NCI-H526 (cell line): ENCODE results near the gene GPX7.
"Not testable (repeated sequence)": the region's sequence is repeated elsewhere in the genome, so short reads cannot be mapped to it uniquely, and the experiment has no call there.

Source experiments
- DNase-seq, 2 experiments: peaks; one replicate each; lab custom pipeline; 2025; lab: John Stamatoyannopoulos, UW

Gene GPX7

DNA sequence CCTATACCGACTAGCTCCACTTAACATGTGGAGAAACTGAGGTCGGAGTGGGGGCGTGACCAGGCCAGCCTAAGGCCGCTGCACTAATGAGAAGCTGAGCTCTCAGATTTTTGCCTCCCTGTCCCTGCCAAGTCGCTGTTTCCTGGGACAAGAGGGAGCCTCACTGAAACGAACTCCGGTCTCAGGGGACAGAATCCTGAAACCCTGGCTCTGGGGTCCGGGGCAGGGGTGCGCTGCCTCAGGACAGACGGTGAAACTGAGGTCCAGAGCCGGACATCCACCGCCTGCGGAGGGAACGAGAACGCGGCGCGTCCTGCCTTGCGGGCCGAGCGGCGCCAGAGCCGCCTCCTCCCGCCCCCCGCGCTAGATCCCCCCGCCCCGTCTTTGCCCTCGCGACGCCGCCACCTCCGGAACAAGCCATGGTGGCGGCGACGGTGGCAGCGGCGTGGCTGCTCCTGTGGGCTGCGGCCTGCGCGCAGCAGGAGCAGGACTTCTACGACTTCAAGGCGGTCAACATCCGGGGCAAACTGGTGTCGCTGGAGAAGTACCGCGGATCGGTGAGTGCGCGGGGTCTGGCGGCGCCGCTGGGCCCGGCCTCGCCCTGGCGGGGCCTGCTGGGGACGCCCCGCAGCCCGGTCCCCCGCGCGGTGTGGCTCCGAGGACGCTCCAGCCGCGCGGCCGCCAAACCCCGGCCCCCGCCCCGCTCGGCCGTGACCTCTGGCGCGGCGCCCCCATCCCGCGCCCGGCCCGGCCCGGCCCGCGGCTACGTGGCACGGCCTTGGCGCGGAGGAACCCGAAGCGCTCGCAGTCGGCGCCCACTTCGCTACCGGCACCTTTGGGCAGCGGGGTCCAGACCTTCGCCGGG lies at the start of gene GPX7:
Gene GPX7, plus strand, starts transcription at position 381 of the 865 bp plus-strand sequence. Its CDS starts 39 bp downstream, at position 420.
- peak in 1 of 2 experiments; percentile 39 for DNase-seq

DNA sequence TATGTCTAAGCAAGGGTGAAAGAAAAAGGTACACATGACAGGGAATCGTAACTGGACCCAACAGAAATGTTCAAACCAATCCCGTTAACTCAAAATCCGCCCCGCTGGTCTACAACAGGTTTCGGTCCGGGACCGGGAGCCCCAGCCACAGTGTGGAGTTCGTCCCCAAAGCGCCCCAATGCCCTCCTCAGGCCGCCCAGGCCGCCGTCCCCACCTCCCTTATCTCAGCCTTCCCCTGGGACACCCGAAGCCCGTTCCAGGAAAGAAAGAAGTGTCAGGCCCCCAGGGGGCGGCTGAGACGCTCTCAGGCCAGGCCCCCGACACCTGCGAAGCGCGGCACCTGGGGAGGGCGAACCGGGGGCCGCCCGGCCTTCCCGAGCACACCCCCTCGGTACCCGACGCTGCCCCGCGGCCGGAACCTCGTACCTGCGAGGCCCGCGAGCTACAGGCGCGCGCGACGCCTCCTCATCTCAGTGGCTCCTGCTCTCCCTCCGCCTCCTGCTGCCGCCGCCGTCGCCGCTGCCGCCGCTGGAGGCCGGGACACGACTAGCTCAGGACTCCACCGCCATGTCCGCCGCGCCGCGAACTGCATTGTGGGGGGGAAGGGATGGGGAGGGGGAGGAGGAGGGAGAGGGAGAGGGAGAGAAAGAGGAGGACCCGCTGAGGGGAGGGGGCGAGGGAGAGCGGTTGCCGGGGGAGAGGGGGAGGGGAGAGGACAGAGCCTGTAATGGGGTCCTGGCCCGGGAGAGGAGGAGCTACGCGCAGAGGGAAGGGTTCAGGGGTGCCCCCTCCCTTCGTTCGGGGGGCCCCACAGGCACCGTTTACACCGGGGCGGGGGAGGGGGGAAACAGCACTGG lies 49.4 kb upstream of the GPX7 start, which contains the start of gene TUT4:
Gene TUT4, minus strand, starts transcription at position 588 of the 857 bp plus-strand sequence. CDS start 26,812 bp downstream, outside the sequence.
- DNase-seq = peak; percentile 89 to 94

DNA sequence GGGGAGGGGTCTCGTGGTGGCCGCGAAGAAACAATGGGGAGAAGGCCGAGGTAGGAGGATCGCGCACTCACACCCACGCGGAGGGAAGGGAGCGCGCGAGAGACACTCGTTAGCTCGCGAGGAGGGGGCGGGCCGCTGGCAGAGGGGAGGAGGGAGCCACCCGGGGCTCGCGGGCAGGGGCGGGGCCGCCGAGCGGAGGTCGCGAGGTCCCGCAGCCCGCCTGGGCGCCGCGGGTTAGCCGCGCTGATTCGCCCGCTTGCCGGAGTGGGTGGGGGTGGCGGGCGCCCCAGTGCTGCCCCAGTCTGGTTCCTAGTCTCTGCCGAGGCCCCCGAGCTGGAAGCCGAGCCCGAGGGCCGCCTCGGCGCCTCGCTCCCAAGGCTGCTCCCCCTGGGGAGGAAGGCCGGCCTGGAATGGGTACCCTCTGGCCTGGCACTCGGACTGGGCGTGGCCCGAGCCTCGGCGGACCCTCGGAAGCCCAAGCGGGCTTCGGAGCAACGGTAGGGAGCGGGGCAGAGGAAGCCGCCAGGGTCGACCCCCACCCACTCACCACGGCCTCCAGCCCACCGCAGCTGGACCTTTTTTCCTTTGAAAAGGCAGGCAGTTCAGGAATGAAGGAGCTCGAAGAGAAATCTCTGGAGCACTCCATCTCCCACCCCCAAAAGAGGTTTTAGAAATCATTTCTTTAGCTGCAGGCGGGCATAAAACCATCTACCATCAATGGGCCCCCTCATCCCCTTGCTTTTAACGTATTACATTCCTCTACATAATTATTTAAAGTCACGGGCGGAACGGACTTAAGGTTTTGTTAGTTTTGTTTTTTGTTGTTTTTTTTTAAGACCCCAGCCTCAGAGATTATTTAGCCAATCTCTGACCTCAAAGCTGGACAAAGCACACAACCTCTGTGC lies 48.6 kb upstream of the GPX7 start:
- DNase-seq = peak; percentile 71 to 93

DNA sequence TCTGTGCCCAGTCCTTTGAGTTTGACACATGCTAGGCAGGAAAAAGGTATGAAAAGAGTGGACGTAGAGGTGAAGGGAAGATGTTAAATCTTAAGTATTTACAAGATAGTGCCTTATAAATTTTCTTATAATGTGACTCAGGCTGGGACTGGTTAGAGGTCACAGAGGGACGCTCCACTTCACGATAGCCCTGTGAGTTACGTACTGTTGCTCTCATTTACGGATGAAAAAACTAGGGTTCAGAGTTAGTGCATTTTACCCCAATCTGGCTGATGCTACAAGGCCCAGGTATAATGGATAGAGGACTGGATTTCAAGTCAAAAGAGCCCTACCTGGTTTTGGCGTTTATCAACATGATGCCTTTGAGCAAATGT lies 47.9 kb upstream of the GPX7 start:
- DNase-seq = no peak

DNA sequence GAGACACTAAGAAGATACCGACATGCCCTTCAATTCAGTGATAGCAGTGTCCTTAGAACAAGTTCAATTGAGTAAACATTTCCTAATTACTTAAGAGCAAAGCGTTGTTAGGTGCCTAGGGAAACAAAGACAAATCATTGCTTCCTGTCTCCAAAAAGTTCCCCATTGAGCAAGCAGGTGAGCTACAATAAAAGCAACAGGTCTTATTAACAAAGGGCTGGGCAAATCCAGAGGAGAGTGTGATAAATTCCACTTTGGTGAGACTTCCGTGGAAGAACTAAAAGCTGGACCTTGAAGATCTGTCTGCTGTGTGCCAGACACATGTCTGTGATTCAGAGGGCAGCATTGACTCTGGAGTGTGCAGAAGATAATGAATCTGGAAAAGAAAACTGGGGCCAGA lies 47.4 kb upstream of the GPX7 start:
- no peak for DNase-seq

DNA sequence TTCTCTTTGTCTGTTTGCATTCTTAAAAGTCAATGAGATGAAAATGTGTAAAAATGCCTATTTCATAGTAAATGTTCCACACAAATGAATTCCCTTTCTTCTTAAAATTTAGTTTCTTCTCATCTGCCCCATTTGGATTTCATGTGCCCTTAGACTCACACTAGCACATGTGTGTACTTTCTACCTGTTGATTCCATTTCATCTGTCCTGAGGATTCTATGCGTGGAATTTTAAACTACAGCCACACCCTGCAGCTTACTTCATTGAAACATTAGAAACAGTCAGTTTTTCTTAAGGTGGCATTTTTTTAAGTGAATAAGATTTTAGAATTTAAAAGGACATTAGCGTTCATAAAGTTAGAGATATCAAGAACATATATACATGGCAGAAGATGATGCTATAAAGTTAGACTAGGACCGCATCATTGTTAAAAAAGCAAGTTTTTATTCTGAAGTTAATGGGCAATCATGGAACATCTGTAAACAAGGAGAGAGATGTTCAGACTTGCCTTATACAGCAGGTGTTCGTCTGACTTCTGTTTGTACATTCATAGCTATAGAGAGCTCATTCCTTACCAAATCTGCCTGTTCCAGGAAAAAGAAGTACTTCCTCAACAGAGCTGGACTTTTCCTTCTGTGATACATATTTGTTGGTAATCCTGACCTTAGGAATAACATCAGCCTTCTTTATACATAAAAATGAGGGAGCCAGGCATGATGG lies 45.4 kb upstream of the GPX7 start:
- DNase-seq = peak in 1 of 2 experiments; percentile 9

DNA sequence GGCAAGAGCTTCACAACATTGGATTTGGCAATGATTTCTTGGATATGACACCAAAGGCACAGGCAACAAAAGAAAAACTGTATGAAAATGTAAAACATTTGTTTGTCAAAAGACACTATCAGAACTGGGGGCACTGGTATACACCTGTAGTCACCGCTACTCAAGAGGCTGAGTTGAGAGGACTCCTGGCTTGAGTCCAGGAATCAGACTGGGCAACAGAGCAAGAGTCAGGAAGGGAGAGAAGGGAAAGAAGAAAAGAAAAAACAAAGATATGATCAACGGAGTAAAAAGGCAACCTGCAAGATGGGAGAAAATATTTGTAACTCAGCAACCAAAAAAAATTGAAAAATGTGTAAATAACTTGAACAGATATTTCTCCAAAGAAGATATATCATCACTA lies 43.2 kb upstream of the GPX7 start:
- DNase-seq = no peak

DNA sequence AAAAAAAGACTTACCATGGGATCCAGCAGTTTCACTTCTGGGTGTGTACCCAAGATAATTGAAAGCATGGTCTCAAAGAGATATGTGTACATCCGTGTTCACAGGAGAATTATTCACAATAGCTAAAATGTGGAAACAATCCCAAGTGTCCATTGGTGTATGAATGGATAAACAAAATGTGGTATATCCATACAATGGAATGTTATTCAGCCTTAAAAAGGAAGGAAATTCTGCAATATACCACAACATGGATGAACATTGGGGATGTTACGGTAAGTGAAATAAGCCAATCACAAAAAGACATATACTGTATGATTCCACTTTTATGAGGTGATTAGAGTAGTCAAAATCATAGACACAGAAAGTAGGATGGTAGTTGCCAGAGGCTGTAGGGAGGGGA lies 42.3 kb upstream of the GPX7 start:
- no peak for DNase-seq

DNA sequence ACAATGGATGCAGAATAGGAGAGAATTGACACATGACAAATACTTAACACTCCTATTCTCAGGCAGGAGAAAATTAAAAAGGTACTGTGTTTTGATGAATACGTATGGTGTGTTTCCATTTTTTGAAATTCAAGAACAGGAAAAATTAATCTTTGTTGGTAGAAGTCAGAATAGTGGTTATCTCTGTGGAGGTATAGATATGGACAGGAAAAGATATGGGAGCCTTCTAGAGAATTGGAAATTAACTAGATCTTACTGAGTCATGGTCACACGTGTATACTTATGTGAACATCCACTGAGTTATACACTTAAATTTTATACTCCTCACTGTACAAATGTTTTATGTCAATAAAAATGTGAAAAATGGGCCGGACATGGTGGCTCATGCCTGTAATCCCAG lies 39.4 kb upstream of the GPX7 start:
- DNase-seq = no peak

DNA sequence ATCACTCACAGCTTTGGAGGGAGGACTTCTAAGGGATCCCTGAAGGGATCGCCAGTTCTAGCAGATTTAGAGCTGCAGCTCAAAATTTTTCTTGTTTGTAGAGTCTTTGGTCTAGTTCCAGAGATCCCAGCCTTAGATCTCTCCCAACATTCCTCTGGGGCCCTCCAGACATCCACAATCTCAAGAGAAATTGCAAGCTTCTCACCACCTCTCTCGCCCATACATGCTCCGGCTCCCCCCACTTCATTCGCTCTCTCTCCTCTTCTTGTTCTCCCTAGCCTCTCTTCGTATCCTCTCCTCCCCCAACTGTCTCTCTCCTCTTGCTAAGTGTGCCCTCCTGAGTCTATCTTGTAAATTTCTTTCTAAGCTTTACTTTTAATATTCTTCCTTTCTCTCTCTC lies 34.2 kb upstream of the GPX7 start:
- DNase-seq = no peak

DNA sequence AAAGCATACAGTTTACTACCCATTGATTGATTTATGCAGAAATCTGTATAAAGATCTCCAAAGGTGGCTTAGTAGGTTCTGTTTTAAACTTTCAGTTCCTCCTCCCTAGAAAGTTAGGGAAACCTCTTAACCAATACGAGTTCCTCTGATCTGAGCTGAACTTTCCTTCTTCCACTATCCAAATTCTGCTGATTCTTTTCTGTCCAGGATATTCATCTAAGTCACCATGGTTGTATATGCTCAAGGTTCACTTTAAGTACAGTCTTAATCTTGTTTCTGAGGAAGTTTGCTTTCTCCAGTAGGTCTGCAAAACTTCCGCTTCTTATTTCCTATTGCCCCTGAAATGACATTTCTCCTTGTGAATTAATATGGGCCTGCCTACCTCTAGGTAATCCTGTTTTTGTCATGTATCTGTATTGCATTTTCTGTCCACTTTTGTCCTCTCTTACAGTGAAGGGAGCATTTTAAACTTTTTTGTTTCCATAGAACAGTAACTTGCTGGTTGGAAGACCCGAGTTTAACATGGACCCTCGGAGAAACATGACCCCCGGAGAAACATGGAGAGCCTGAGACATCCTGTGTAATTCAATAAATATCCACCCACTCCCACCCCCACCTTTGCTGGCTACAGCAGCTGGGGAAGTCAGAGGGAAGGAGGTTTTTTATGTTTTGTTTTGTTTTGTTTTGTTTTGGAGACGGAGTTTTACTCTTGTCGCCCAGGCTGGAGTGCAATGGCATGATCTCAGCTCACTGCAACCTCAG lies 32.5 kb upstream of the GPX7 start:
- DNase-seq = no peak

DNA sequence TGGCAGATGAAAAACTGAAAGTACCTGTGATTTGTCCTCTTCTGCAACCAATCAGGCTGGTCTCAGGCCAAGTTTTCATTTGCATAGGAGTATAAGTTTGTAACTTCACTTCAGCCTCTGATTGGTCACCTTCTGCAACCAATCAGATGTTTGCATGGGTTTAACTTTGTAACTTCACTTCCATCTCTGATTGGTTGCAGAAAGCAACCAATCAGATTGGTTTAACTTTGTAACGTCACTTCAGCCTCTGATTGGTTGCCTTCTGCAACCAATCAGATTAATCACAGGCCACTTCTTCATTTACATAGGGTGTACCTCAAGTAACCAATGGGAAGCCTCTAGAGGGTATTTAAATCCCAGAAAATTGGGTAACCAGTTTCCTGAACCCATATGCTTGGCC lies 30.4 kb upstream of the GPX7 start:
- DNase-seq = no peak

DNA sequence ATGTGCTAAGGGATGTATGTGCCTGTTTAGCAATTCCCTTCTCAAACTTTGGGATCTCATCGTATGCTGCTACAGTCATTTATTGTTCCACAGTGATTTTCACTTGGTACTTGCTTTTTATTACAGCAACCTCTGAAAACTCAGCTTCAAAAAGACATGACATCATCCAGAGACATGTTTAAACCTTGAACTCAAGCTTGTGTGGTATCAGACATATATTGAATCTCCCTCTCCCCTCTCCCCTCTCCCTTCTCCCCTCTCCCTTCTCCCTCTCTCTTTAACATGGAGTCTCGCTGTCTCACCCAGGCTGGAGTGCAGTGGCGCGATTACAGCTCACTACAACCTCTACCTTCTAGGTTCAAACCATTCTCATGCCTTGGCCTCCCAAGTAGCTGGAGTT lies 29.8 kb upstream of the GPX7 start:
- DNase-seq = no peak

DNA sequence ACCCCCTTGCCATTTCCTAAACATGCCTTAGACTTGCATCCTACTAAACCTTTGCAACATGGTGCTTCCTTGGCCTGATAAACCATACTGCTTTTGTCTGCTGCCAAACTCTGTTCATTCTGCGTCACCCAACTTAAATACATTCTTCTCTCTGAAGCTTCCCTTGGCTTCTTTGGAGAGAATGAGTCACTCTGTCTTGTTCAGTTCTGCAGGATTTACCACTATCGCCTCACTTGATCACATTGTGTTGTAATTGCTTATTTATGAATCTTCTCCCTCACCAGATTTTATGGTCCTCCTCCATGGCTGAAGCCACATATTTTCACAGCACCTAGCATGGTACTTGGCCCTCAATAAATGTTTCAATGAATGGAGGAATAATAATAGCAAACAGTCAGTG lies 27.6 kb upstream of the GPX7 start:
- DNase-seq = no peak

DNA sequence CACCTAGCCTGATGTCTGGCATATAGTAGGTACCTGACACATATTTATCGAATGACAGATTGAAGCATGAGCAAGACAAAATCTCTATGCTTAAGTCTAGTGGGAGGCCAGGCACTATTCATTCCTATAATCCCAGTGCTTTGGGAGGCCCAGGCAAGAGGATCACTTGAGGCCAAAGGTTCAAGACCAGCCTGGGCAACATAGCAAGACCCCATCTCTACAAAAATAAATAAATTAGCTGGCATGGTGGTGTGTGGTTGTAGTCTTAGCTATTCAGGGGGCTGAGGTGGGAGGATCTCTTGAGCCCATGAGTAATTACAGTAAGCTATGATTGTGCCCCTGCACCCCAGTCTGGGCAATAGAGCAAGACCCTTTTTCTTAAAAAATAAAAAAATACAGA lies 26.1 kb upstream of the GPX7 start:
- no peak for DNase-seq

DNA sequence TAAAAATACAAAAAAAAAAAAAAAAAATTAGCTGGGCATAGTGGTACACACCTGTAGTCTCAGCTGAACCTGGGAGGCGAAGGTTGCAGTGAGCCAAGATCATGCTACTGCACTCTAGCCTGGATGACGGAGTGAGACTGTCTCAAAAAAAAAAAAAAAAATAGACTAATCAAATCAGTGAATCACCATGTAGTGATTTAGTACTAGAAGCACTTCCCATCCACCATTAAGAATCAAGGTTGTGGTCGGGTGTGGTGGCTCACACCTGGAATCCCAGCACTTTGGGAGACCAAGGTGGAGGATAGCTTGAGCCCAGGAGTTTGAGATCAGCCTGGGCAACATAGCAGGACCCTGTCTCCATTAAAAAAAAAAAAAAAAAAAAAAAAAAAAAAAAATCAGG lies 24.1 kb upstream of the GPX7 start:
- DNase-seq = not testable (repeated sequence)

DNA sequence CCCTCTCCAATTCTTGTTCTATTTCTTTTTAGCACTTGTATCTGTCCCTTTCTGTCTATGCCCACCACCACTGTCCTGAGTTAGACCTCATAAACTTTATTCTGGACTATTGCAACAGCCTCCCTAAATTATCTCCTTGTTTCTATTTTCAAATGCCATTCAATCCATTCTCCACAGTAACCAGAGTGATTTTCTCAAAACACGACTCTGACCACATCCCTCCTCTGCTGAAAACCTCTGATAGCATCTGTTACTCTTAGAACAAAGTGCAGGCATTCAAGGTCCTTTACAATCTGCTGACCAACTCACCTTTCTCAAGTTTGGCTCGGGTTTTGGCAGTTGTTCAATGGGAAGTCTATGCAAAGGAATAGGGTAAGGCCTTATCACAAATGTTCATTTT lies 22.8 kb upstream of the GPX7 start:
- no peak for DNase-seq

DNA sequence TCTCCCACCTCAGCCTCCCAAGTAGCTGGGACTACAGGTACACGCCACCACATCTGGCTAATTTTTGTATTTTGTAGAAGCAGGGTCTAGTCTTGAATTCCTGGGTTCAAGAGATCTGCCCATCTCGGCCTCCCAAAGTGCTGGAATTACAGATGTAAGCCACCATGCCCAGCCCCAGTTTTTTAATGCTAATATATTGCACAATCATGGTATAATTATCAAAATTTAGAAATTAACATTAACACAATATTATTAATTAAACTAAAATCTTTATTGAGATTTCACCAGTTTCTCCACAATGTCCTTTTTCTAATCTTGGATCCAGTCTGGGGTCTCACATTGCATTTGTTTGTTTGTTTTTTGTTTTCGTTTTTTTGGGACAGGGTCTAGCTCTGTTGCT lies 21.9 kb upstream of the GPX7 start:
- no peak for DNase-seq

DNA sequence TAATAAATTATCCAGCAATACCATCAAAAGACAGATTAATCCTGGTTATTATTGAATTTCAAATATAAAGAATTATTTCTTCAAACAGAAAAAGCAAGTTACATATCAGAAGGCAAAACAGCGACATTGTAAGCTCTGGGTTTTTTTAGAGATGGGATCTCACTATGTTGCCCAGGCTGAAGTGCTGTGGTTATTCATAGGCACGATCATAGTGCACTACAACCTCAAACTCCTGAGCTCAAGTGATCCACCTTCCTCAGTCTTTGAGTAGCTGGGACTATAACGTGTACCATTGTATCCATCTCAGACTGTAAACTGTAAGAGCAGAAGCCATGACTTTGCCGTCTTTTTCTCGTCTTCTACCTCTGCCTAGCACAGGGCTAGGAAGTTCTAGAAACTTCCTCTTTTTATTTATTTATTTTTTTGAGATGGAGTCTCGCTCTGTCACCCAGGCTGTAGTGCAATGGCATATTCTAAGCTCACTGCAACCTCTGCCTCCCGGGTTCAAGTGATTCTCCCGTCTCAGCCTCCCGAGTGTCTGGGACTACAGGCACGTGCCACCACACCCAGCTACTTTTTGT lies 20.0 kb upstream of the GPX7 start:
- DNase-seq = no peak

DNA sequence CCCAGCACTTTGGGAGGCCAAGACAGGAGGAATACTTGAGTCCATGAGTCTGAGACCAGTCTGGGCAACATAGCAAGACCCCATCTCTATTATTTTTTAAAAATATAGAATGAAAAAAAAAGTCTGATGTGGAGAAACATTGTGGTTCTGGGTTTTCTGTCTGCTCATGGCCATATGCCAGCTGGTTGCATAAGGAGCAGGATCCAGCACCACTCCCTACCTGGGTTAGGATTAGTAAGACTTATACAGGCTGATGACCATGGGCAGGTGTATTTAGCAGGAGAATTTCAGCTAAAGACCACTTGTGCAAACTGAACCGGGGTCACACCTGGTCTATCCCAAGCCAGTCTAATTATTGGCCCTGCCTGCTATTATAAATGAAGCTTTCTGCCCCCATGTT lies 16.7 kb upstream of the GPX7 start:
- DNase-seq = no peak
